Measurements from ENCODE around the gene TMEM95. TPM values are rescaled to one million over a fixed set of nuclear protein-coding genes. Genes with fewer than 3 reads are reported as not detected.

The TMEM95 gene
- total and polyA plus RNA-seq, 2 experiments from 2014 or later = not detected

DNA sequence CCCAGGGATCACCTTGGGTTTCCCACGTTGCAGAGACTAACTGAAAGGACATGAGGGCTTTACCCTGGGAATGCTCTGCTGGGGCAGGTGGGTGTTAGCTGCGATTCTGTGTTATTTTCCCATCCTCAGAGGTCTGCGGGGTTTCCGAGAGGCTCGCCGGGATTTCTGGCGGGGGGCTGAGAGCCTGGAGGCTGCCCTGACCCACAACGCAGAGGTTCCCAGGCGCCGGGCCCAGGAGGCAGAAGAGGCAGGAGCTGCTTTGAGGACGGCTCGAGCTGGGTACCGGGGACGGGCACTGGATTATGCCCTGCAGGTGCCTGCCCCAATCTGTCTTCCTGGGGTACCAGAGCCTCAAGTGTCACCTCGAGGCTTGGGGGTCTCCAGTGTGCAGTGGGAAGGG is 11.7 kb upstream of the TMEM95 start (continued):
- TF ChIP-seq, protein P1, sequence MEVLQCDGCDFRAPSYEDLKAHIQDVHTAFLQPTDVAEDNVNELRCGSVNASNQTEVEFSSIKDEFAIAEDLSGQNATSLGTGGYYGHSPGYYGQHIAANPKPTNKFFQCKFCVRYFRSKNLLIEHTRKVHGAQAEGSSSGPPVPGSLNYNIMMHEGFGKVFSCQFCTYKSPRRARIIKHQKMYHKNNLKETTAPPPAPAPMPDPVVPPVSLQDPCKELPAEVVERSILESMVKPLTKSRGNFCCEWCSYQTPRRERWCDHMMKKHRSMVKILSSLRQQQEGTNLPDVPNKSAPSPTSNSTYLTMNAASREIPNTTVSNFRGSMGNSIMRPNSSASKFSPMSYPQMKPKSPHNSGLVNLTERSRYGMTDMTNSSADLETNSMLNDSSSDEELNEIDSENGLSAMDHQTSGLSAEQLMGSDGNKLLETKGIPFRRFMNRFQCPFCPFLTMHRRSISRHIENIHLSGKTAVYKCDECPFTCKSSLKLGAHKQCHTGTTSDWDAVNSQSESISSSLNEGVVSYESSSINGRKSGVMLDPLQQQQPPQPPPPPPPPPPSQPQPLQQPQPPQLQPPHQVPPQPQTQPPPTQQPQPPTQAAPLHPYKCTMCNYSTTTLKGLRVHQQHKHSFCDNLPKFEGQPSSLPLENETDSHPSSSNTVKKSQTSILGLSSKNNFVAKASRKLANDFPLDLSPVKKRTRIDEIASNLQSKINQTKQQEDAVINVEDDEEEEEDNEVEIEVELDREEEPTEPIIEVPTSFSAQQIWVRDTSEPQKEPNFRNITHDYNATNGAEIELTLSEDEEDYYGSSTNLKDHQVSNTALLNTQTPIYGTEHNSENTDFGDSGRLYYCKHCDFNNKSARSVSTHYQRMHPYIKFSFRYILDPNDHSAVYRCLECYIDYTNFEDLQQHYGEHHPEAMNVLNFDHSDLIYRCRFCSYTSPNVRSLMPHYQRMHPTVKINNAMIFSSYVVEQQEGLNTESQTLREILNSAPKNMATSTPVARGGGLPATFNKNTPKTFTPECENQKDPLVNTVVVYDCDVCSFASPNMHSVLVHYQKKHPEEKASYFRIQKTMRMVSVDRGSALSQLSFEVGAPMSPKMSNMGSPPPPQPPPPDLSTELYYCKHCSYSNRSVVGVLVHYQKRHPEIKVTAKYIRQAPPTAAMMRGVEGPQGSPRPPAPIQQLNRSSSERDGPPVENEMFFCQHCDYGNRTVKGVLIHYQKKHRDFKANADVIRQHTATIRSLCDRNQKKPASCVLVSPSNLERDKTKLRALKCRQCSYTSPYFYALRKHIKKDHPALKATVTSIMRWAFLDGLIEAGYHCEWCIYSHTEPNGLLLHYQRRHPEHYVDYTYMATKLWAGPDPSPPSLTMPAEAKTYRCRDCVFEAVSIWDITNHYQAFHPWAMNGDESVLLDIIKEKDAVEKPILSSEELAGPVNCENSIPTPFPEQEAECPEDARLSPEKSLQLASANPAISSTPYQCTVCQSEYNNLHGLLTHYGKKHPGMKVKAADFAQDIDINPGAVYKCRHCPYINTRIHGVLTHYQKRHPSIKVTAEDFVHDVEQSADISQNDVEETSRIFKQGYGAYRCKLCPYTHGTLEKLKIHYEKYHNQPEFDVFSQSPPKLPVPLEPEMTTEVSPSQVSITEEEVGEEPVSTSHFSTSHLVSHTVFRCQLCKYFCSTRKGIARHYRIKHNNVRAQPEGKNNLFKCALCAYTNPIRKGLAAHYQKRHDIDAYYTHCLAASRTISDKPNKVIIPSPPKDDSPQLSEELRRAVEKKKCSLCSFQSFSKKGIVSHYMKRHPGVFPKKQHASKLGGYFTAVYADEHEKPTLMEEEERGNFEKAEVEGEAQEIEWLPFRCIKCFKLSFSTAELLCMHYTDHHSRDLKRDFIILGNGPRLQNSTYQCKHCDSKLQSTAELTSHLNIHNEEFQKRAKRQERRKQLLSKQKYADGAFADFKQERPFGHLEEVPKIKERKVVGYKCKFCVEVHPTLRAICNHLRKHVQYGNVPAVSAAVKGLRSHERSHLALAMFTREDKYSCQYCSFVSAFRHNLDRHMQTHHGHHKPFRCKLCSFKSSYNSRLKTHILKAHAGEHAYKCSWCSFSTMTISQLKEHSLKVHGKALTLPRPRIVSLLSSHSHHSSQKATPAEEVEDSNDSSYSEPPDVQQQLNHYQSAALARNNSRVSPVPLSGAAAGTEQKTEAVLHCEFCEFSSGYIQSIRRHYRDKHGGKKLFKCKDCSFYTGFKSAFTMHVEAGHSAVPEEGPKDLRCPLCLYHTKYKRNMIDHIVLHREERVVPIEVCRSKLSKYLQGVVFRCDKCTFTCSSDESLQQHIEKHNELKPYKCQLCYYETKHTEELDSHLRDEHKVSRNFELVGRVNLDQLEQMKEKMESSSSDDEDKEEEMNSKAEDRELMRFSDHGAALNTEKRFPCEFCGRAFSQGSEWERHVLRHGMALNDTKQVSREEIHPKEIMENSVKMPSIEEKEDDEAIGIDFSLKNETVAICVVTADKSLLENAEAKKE (CRISPR knock-in tag; IDR thresholded peaks at IDR 0.05) = no peak
- TF ChIP-seq, protein P2, sequence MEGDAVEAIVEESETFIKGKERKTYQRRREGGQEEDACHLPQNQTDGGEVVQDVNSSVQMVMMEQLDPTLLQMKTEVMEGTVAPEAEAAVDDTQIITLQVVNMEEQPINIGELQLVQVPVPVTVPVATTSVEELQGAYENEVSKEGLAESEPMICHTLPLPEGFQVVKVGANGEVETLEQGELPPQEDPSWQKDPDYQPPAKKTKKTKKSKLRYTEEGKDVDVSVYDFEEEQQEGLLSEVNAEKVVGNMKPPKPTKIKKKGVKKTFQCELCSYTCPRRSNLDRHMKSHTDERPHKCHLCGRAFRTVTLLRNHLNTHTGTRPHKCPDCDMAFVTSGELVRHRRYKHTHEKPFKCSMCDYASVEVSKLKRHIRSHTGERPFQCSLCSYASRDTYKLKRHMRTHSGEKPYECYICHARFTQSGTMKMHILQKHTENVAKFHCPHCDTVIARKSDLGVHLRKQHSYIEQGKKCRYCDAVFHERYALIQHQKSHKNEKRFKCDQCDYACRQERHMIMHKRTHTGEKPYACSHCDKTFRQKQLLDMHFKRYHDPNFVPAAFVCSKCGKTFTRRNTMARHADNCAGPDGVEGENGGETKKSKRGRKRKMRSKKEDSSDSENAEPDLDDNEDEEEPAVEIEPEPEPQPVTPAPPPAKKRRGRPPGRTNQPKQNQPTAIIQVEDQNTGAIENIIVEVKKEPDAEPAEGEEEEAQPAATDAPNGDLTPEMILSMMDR (conservative IDR thresholded peaks at IDR 0.05; ENCODE audit: low read depth in 2 of 2) = no peak
- TF ChIP-seq EZH2 (IDR thresholded peaks at IDR 0.05; ENCODE audit: low read depth, unreplicated experiment) = no peak
- TF ChIP-seq NANOG (IDR thresholded peaks at IDR 0.05; ENCODE audit: borderline replicate concordance) = no peak
- TF ChIP-seq ZNF331 (CRISPR knock-in tag; IDR thresholded peaks at IDR 0.05; ENCODE audit: low read depth) = no peak
- TF ChIP-seq JUNB (IDR thresholded peaks at IDR 0.05; ENCODE audit: unreplicated experiment) = no peak

Data from GM23338 (cell line).